Dedifferentiated amniotic fluid mesenchymal stem cell (primary cell): ENCODE measurements around the gene DDIAS.
A peak's percentile ranks its signal among the peaks of the same experiment; 100 is the strongest.
"Not testable (repeated sequence)": the region's sequence is repeated elsewhere in the genome, so short reads cannot be mapped to it uniquely, and the experiment has no call there.

Experiments
- DNase-seq: peaks from one replicate; pipeline ENCODE4 v3.0.0-alpha.2; 2016; ENCODE audit errors: extremely low spot score

DDIAS gene

GRCh38 chr11:82890936-82891335 lies 10.6 kb upstream of the DDIAS start:
- DNase-seq = no peak

DNA sequence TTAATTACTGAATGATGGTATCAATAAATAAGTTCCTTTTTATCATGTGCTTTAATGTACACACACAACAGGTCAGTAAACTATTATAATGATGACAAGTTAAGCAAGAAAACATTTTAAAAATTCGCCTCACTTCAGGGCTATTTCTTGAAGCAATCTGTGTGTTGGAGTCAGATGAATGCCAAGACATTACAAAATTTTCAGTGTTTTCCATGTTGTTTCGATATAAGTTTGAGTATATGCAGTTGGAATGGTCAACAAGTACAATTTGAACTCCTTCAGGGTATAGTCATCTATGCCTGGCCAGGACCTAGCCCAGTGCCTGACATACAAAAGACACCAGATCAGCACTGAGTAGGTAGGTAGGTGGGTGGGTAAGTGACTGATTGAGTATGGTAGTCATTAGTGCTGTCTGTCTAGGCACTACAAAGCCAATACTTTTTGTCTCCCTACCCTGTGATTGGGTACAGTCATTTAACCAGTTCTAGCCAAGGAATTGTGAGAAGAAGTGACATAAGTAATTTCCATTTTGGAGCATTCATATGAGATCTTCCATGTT lies 8.8 kb upstream of the DDIAS start:
- no peak for DNase-seq

DNA sequence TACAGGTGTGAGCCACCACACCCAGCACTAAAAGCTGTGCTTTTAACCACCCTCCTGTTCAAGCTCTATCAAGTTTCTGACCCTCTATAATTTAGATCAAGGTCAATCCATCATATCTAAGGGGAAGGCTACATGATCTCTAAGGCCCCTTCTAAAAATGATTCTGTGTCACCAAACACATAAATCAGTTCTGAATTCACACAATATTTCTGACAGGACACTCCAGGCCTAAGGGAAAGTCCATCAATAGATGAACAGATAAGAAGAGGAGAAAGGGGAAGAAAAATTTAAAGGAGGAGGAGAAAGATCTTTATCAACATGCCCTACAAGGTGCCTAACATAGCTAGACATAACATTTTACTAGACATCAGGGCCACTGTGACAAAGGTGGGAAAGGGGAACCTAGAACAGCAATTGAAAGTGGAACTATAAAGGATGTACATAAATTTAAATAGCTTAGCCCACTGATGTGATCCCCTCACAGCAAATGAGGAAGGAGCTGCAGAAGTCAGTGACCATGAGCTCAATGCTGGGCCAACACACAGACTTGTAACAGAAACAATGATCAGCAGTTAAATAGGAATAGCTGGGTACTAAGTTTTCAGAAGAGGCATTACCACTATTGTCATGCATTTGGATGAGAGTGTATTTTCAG lies 6.0 kb upstream of the DDIAS start:
- DNase-seq = no peak

GRCh38 chr11:82896183-82896582 lies 5.4 kb upstream of the DDIAS start:
- DNase-seq = no peak

DNA sequence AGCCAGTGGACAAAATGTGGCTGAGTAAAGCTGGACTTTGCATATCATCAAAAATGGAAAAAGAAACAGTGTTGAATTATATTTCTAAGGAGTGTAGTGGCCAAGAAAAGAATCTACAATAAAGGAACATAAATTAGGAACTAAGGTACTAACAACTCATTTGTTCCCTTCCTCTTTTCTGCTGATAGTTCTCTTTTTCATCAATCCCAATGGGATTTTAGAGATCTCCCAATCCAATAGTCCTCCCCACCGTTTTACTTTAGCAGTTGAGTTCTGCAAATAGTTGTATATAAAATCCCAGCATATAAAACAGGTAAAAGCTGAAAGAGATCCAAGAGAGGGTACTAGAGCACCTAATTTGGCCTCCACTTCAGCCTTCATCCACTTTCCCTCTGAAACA lies 3.3 kb upstream of the DDIAS start:
- DNase-seq = no peak

GRCh38 chr11:82899186-82899820 lies 2.2 kb upstream of the DDIAS start:
- DNase-seq = no peak

GRCh38 chr11:82899957-82900276 lies 1.6 kb upstream of the DDIAS start:
- no peak for DNase-seq

DNA sequence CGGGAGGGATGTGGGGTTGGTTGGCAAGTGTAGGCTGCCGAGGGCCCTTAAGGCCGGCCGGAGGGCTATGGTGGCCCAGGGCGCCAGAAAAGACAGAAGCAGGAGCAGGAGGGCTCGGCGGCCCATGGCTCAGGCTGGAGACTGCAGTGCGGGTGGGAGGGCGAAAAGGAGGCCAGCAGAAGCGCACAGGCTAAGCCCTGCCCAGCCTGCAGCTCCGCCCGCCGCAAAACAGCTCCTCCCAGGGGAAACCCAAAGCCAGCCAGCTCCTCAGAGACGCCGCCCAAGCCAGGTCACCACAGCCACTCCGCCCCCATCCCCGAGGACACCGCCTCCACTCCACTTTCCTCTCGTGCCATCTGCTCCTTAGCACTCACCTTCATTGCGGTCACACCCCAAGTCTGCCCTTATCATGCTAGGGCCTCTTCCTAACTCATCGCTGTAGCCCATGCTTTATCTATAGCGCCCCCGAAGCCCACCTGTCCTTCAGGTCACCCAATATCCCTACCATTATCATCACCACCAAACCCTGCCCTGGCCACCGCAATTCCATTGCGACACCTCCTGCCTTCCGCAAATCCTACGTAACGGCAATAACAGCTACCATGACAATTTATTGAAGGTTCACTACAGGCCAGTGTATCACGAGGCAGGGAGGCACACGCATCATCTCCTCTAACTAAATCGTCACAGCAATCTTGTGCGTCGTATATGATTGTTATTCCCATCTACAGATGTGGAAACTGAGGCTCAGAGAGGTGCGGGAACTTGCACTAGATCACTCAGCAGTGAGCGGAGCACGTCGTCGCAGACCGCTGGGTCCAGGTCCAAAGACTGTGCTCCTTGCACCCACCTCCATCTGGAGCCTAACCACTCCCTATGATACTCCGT lies 1.0 kb upstream of the DDIAS start, which contains the start of gene PRCP:
Gene PRCP, minus strand, starts transcription at position 154 of the 888 bp plus-strand sequence. Its CDS starts 28 bp downstream, at position 126.
- DNase-seq = peak; percentile 84

DNA sequence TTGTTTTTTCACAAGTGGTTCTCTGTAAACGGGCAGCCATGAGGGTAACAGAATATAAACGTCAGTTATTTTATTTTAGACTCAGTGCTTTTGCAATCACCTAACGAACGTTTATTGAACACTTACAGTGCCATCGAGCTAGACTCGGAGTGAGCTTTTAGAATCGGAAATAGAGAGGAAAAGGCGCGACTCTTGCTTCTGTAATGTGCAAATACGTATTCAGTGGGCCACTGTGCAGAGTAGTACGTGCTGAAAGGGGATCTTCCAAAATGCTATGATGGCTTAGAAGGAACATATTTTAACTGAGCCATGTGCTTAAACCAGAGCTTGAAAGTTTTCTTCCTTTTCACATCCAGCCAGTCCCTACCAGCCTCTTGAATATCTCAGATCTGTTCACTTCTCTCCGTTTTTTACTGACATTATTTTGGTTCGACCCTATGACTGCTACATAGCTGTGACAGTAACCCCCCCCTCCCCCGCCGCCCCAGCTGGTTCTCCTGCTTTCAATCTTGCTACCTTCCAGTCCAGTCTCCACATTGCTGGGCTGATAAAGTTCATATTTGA lies 468 bp downstream of the DDIAS start:
- no peak for DNase-seq

DNA sequence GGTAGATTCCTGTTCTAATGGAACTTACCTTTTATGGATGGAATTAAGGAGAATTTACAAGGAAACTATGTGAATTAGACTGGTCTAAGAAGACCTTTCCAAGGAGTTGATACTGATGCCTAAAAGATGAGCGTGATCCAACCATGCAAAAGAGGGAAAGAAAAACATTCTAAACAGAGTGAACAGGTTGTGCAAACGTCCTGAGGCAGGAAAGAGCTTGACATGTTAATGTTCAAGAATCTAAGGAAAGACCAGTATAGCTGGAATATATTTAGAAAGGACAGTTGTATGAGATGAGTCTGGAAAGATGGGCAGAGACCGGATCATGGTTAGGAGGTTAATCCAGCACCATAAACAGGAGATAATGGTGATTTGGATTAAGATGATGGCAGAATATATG lies 1.3 kb downstream of the DDIAS start:
- no peak for DNase-seq

GRCh38 chr11:82903843-82904586 lies 2.5 kb downstream of the DDIAS start:
- no peak for DNase-seq

GRCh38 chr11:82906236-82906635 lies 4.7 kb downstream of the DDIAS start:
- DNase-seq = peak; percentile 81

DNA sequence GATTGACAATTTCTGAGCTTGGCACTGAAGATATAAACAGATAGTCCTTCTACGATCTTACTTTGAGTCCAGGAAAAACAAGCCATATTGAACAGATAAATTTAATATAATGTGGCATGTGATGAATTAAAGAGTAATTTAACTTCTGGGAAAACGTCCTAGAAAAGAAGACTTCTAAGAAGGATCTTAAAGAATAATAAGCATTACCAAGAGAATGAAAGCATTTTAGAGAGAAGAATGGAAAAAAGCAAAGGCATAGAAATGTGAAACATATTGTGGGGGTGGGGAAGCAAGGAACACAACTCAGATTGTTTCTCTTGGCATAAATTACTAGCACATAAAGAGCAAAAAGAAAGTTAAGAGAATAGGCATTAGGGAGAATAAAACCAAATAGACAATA lies 5.4 kb downstream of the DDIAS start:
- no peak for DNase-seq

GRCh38 chr11:82907371-82907770 lies 5.8 kb downstream of the DDIAS start:
- DNase-seq = no peak

- no peak for DNase-seq
Observed at GRCh38 chr11:82908311-82908710, 6.8 kb downstream of the DDIAS start.

GRCh38 chr11:82909015-82909640 lies 7.6 kb downstream of the DDIAS start:
- no peak for DNase-seq

- DNase-seq = not testable (repeated sequence)
Observed at GRCh38 chr11:82919786-82920185, 18.2 kb downstream of the DDIAS start.

DNA sequence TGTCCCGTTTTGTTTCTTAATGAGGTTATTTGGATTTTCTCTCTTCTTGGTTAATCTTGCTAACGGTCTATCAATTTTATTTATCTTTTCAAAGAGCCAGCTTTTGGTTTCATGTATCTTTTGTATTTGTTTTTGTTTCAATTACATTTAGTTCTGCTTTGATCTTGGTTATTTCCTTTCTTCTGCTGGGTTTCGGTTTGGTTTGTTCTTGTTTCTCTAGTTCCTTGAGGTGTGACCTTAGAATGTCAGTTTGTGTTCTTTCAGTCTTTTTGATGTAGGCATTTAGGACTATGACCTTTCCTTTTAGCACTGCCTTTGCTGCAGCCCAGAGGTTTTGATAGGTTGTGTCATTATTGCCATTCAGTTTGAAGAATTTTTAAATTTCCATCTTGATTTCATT lies 18.7 kb downstream of the DDIAS start:
- not testable (repeated sequence) for DNase-seq

GRCh38 chr11:82922396-82923173 lies 21.0 kb downstream of the DDIAS start:
- not testable (repeated sequence) for DNase-seq
